HepG2 (cell line): ENCODE data around the gene TEX19. TPM values are rescaled to one million over a fixed set of nuclear protein-coding genes. Genes with fewer than 3 reads are reported as not detected.
A peak's percentile ranks its signal among the peaks of the same experiment; 100 is the strongest.

Source experiments
- AGO1 ChIP-seq: fragments of 200-400 bp; formaldehyde crosslinking; IDR thresholded peaks from 2 replicates; pipeline ENCODE4 v1.6.1; 2017; ENCODE audit warnings: mild to moderate bottlenecking, low read depth, low read length, moderate library complexity; ENCODE audit not compliant: poor library complexity, severe bottlenecking
- BATF2 ChIP-seq: sonication (generic); formaldehyde crosslinking; IDR thresholded peaks from 2 replicates; pipeline ENCODE4 v1.8.0; 2022; ENCODE audit warnings: mild to moderate bottlenecking, missing genetic modification reagents, moderate library complexity
- HMGXB4 ChIP-seq, 2 experiments: sonication (generic) in 1 of 2; formaldehyde crosslinking in 1 of 2; IDR thresholded peaks; 2 replicates each; pipeline versions ENCODE4 v1.4.0 to v1.6.1; 2018 to 2020; ENCODE audit warnings: missing genetic modification reagents in 2 of 2, borderline replicate concordance in 1 of 2, low read depth in 1 of 2, mild to moderate bottlenecking in 1 of 2, missing biosample characterization in 1 of 2
- HNRNPLL ChIP-seq: fragments of 200-400 bp; formaldehyde crosslinking; IDR thresholded peaks from 2 replicates; pipeline ENCODE4 v1.6.1; 2017; ENCODE audit warnings: mild to moderate bottlenecking, low read depth, low read length; ENCODE audit not compliant: poor library complexity, severe bottlenecking
- MTA1 ChIP-seq: sonication (generic); formaldehyde crosslinking; IDR thresholded peaks from 2 replicates; pipeline ENCODE4 v1.4.0; 2020; ENCODE audit warnings: missing genetic modification reagents, mild to moderate bottlenecking, borderline replicate concordance
- MXI1 ChIP-seq: IDR thresholded peaks from 3 replicates; pipeline ENCODE4 v1.6.1; 2012; ENCODE audit warnings: low read depth, low read length, inconsistent platforms, borderline replicate concordance
- MYC ChIP-seq: sonication (generic); formaldehyde crosslinking; IDR thresholded peaks from 2 replicates; pipeline ENCODE4 v1.9.0; 2021; ENCODE audit warnings: missing genetic modification reagents, borderline replicate concordance
- PTBP1 ChIP-seq: fragments of 200-400 bp; formaldehyde crosslinking; IDR thresholded peaks from 2 replicates; pipeline ENCODE4 v1.6.1; 2018; ENCODE audit warnings: low read length, low read depth; ENCODE audit not compliant: poor library complexity, severe bottlenecking
- SNAI1 ChIP-seq: sonication (generic); formaldehyde crosslinking; IDR thresholded peaks from 2 replicates; pipeline ENCODE4 v1.5.0; 2020; ENCODE audit warnings: mild to moderate bottlenecking, missing genetic modification reagents, borderline replicate concordance
- SOX5 ChIP-seq: IDR thresholded peaks from 2 replicates; pipeline ENCODE4 v1.6.1; 2016; ENCODE audit warnings: borderline replicate concordance
- XRCC5 ChIP-seq: fragments of 200-400 bp; formaldehyde crosslinking; optimal IDR thresholded peaks from 2 replicates; pipeline ENCODE3; 2017; ENCODE audit warnings: mild to moderate bottlenecking, low read length
- ZC3H13 ChIP-seq: sonication (generic); formaldehyde crosslinking; IDR thresholded peaks from 2 replicates; pipeline ENCODE4 v1.8.1; 2023; ENCODE audit warnings: mild to moderate bottlenecking, missing genetic modification reagents, moderate library complexity
- ZNF275 ChIP-seq: sonication (generic); formaldehyde crosslinking; IDR thresholded peaks from 2 replicates; pipeline ENCODE4 v1.8.0; 2022; ENCODE audit warnings: missing genetic modification reagents, mild to moderate bottlenecking, inconsistent platforms, borderline replicate concordance
- ZNF331 ChIP-seq: sonication (generic); formaldehyde crosslinking; IDR thresholded peaks from 2 replicates; pipeline ENCODE4 v1.4.0; 2020; ENCODE audit warnings: missing genetic modification reagents
- ZNF333 ChIP-seq: sonication (generic); formaldehyde crosslinking; IDR thresholded peaks from 2 replicates; pipeline ENCODE4 v1.4.0; 2020; ENCODE audit warnings: mild to moderate bottlenecking, missing genetic modification reagents, borderline replicate concordance
- ZNF546 ChIP-seq: sonication (generic); formaldehyde crosslinking; conservative IDR thresholded peaks from 2 replicates; pipeline ENCODE4 v1.8.1; 2023; ENCODE audit warnings: mild to moderate bottlenecking, missing genetic modification reagents
- ZNF609 ChIP-seq: sonication (generic); formaldehyde crosslinking; IDR thresholded peaks from 2 replicates; pipeline ENCODE4 v1.4.0; 2020; ENCODE audit warnings: mild to moderate bottlenecking, missing genetic modification reagents, borderline replicate concordance
- polyA plus RNA-seq, 8 experiments: library from polyadenylated mRNA; depleted of rRNA in 3 of 8; stranded (reverse) in 7 of 8; unstranded in 1 of 8; fragments of >200 nt; fragmentation: Illumina TruSeq in 4 of 8; extraction: Trizol in 4 of 8; gene quantifications; 2 replicates each; pipeline versions ENCODE4 v1.2.1 to v1.2.3, GENCODE V29; 2011 to 2016; ENCODE audit warnings: low read depth in 4 of 8, missing spikeins in 1 of 8, mixed read lengths in 1 of 8; ENCODE audit not compliant: insufficient read depth in 1 of 8
- total RNA-seq, 5 experiments: library from RNA; depleted of rRNA; stranded (reverse); fragments of >200 nt; fragmentation: Illumina TruSeq; extraction: Trizol; gene quantifications; 2 replicates each; pipeline ENCODE4 v1.2.3, GENCODE V29; 2016; ENCODE audit warnings: low read depth in 1 of 5

The TEX19 gene
- total and polyA plus RNA-seq, 2 of the 13 experiments (the other 11 are each of a cell fraction or from before 2014, with no cell fraction given), result 1.3 to 6.0 TPM

- peak; percentile 37 for TF ChIP-seq AGO1
- TF ChIP-seq MXI1, result peak; percentile 87; the same call in 2 of the 3 replicates
- peak; percentile 47 for TF ChIP-seq HNRNPLL
- peak; percentile 84; the same call in 1 of the 2 replicates for TF ChIP-seq ZNF333 (CRISPR knock-in tag)
- TF ChIP-seq ZNF275, result 0 out of 2 replicates have a peak, but pooled peaks have one; percentile 68
- no peak for TF ChIP-seq BATF2
- peak; percentile 95 for TF ChIP-seq MYC (CRISPR knock-in tag)
- peak; percentile 89; the same call in 1 of the 2 replicates for TF ChIP-seq ZNF546 (CRISPR knock-in tag)
- TF ChIP-seq SNAI1, result 0 out of 2 replicates have a peak, but pooled peaks have one; percentile 78
- TF ChIP-seq ZNF331 (CRISPR knock-in tag), result peak; percentile 87
- TF ChIP-seq SOX5 (CRISPR knock-in tag), result peak; percentile 85
- TF ChIP-seq HMGXB4 (CRISPR knock-in tag; IDR thresholded peaks at IDR 0.05; ENCODE audit: borderline replicate concordance in 1 of 2, low read depth in 1 of 2), result peak; percentile 67 to 71; a peak in 3 of 4 replicates
- no peak for TF ChIP-seq PTBP1
- peak; percentile 100 for TF ChIP-seq MTA1 (CRISPR knock-in tag)
- peak; percentile 95 for TF ChIP-seq ZNF609 (CRISPR knock-in tag)
- TF ChIP-seq ZC3H13 (CRISPR knock-in tag), result peak; percentile 80; the same call in 1 of the 2 replicates
- TF ChIP-seq XRCC5, result peak; percentile 69
Observed at GRCh38 chr17:82328141-82328993, 30.7 kb upstream of the TEX19 start (continued).
